ENCODE data around the gene RAB11FIP4. TPM values are rescaled to one million over a fixed set of nuclear protein-coding genes. Genes with fewer than 3 reads are reported as not detected.
A peak's percentile ranks its signal among the peaks of the same experiment; 100 is the strongest.

RAB11FIP4 gene
- total RNA-seq, 2 experiments from 2014 or later = 23.9 to 35.5 TPM

DNA sequence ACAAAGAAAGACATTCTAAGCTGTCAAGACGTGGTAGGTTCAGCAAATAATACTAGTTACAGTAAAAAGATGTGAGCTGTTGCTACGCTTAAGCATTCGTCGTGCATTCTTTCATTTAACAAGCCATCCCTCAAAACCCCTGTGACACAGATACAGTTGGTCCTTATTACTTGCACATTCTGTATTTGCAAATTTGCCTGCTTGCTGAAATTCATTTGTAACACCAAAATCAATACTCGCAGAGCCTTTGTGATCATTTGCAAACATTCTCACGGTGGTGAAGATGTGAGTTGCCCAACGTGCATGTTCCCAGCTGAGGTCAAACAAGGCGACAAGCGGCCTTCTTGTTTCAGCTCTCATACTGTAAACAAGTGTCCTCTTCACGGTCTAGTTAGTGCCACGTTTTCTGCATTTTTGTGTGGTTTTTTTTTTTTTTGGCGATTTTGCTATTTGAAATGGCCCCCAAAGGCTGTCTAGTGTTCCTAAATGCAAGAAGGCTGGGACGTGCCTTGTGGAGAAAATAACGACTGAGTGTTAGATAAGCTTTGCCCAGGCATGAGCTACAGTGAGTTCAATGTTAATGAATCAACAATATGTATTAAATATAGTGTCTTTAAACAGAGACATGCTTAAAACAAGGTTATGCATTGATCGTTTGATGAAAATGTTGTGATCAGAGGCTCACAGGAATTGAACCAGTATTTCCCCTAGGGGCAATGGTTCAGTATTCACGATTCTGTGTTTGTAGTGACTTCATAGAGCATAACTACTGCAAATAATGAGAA is 84.1 kb downstream of the RAB11FIP4 start:
- no peaks in the 10 kb centered on the region for H3K36me3 Mint-ChIP-seq
- H3K27me3 Mint-ChIP-seq = peaks cover 5% of the 10 kb centered on the region
- peaks cover 6% of the 10 kb centered on the region for H3K4me1 Mint-ChIP-seq
- H3K4me3 Mint-ChIP-seq = no peak overlapping the region
- no peak for DNase-seq
- no peak for ATAC-seq
- CTCF ChIA-PET = interaction anchor here (1.0 to 1.1 kb wide), 2 partner anchors 12 to 19 kb away, joined by 3 to 4 read pairs; no protein-coding TSS in a partner anchor
- H3K27ac Mint-ChIP-seq = no peak overlapping the region
- H3K9me3 Mint-ChIP-seq (ENCODE audit: low read depth) = no peaks in the 10 kb centered on the region

DNA sequence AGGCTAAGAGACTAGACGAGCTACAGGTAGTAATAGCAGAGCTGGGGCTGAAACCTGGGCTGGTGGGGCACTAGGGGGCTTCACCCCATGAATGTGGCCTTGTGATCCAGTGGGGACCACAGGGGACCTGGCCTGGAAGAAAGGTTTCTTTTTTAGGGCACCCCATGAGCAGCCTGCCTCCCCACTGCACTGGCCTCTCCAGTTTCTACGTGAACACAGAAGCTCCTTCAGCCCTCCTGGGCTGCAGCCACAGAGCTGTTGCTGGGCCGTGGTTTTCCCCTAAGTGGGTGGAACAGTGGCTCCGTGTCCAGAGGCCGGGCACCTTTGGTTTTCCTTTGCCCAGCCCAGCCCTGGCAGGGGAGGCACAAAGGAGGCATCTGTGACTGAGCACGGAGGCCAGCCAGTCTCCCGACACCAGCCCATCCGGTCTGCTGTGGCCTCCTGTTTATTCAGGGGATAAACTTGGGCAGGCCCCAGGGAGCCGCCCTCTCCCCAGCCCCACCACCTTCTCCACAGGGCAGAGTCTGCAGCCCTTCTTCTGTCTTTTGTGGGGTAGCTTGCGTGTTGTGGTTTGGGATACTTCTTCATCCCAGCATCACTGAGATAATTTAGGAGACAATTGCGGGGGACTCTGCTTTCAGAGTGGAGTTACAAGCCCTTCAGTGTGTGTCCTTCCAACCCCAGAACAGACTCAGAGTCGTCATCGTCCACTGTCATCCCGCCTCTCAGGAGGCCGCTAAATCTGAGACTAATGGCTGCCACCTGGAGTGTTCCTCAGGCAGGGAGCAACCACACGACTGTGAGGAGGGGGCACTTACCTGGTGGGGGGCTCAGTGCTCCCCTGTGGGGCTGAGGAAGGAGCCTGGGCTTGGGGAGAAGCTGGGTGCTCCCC is 85.3 kb downstream of the RAB11FIP4 start:
- Mint-ChIP-seq H3K36me3 (no peaks in the 10 kb centered on the region), H3K4me1 (no peaks in the 10 kb centered on the region), H3K27ac (no peak overlapping the region), H3K27me3 (peaks cover 5% of the 10 kb centered on the region), H3K9me3 (ENCODE audit: low read depth) (no peaks in the 10 kb centered on the region), H3K4me3 (no peak overlapping the region)
- DNase-seq (no peak), ATAC-seq (no peak)
- CTCF ChIA-PET = interaction anchor here (0.6 kb wide), 1 partner anchor 40 kb away, joined by 3 read pairs; no protein-coding TSS in a partner anchor

DNA sequence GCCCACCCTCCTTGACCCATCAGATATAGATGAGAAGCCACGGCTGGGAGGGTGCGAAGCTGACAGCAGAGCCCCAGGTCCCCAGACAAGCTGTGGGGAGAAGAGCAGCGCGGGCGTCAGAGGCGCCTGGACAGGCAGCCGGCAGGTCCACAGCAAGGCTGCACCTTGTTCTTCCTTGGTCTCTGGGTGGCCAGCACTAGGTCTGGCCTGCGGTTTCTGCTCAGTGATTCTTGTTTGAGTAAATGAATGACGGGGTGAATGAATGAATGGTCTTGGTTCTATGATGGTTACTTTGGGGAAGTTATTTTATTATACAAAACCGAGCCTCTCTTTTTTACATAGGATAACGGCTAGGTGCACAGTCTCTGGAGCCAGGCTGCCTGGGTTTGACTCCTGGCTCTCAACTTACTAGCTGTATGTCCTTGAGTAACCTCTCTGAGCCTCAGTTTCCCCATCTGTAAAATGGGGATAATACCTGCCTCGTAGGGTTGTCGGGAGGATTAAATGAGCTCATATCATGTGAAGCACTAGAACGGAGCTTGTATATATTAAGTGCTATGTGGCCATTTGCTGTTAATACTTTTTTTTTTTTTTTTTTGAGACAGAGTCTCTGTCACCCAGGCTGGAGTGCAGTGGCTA is 86.1 kb downstream of the RAB11FIP4 start:
- no peak overlapping the region for H3K4me3 Mint-ChIP-seq
- no peak overlapping the region for H3K27ac Mint-ChIP-seq
- no peak for ATAC-seq
- peaks cover 3% of the 10 kb centered on the region for H3K27me3 Mint-ChIP-seq
- CTCF ChIA-PET = interaction anchor here (0.9 kb wide), 1 partner anchor 138 kb away, joined by 3 read pairs; no protein-coding TSS in a partner anchor
- H3K4me1 Mint-ChIP-seq = no peaks in the 10 kb centered on the region
- H3K9me3 Mint-ChIP-seq (ENCODE audit: low read depth) = no peaks in the 10 kb centered on the region
- DNase-seq = no peak
- H3K36me3 Mint-ChIP-seq = no peaks in the 10 kb centered on the region

DNA sequence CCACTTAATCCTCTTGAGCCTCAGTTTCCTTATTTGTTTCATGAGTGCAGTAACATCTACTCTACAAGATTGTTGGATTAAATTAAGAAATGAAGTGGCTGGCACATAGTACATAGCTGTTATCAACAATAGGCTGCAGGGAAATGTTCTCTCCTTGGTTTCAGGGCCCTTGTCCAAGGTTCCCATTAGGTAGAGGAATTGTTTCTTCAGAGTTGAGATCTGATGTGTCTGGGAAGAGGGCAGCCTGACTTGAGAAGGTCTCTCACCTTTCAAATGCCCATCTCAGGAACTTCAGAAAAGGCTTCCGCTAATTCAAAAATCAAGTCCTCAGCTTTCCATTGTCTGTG is 87.6 kb downstream of the RAB11FIP4 start:
- H3K36me3 Mint-ChIP-seq = no peaks in the 10 kb centered on the region
- no peaks in the 10 kb centered on the region for H3K27me3 Mint-ChIP-seq
- CTCF ChIA-PET = interaction anchor here (1.2 to 1.5 kb wide), 2 partner anchors 15 to 45 kb away, joined by 4 read pairs; no protein-coding TSS in a partner anchor
- DNase-seq (no peak), ATAC-seq (no peak)
- no peaks in the 10 kb centered on the region for H3K9me3 Mint-ChIP-seq (ENCODE audit: low read depth)
- H3K4me3 Mint-ChIP-seq = no peak overlapping the region
- no peaks in the 10 kb centered on the region for H3K4me1 Mint-ChIP-seq
- H3K27ac Mint-ChIP-seq = no peak overlapping the region

DNA sequence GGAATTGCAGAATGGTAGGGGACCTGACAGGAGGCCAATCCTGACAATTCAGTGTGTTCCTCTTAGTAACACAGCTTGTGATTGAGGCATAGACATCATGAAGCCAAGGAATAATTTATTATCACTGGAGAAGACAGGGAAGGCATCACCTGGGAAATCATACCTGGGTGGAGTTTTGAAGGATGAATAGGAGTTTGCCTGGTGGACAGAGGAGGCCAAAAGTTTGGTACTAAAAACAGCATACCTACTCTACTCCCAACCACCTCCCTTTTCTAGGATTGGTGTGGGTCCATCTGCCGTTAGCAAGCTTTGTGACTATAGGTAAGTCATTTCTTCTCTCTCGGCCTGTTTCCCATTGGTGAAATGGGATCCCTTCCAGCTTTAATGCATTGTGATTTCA is 88.0 kb downstream of the RAB11FIP4 start:
- H3K4me1 Mint-ChIP-seq = no peaks in the 10 kb centered on the region

DNA sequence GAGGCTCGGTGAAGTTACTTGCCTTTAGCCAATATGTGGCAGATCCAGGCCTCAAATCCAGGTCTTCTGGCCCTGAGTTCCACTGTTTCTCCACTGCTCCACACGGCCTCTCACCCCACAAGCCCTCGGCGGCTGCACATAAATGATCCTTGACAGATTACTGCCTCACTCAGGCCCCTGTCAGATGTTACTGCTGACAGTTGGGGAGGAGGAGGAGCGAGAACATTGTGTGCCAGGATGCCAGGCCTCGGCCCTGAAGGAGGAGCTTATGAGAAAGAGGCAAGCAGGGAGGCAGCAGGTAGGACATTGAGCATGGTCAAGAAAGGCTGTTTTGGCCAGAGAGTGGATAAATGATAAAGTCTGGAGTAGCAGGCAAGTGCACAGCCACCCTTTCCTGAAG is 88.6 kb downstream of the RAB11FIP4 start:
- no peak for ATAC-seq
- Mint-ChIP-seq H3K4me3 (no peak overlapping the region), H3K27me3 (no peaks in the 10 kb centered on the region), H3K9me3 (ENCODE audit: low read depth) (no peaks in the 10 kb centered on the region), H3K27ac (no peak overlapping the region), H3K4me1 (no peaks in the 10 kb centered on the region), H3K36me3 (no peaks in the 10 kb centered on the region)
- DNase-seq = no peak
- CTCF ChIA-PET = interaction anchor here (1.5 kb wide), 1 partner anchor 14 kb away, joined by 4 read pairs; no protein-coding TSS in a partner anchor

More for the DNA sequence above, 88.0 kb downstream of the RAB11FIP4 start:
- CTCF ChIA-PET = interaction anchor here (1.5 kb wide), 1 partner anchor 15 kb away, joined by 4 read pairs; no protein-coding TSS in a partner anchor
- Mint-ChIP-seq H3K9me3 (ENCODE audit: low read depth) (no peaks in the 10 kb centered on the region), H3K4me3 (no peak overlapping the region), H3K36me3 (no peaks in the 10 kb centered on the region), H3K27me3 (no peaks in the 10 kb centered on the region), H3K27ac (no peak overlapping the region)
- ATAC-seq (no peak), DNase-seq (no peak)

DNA sequence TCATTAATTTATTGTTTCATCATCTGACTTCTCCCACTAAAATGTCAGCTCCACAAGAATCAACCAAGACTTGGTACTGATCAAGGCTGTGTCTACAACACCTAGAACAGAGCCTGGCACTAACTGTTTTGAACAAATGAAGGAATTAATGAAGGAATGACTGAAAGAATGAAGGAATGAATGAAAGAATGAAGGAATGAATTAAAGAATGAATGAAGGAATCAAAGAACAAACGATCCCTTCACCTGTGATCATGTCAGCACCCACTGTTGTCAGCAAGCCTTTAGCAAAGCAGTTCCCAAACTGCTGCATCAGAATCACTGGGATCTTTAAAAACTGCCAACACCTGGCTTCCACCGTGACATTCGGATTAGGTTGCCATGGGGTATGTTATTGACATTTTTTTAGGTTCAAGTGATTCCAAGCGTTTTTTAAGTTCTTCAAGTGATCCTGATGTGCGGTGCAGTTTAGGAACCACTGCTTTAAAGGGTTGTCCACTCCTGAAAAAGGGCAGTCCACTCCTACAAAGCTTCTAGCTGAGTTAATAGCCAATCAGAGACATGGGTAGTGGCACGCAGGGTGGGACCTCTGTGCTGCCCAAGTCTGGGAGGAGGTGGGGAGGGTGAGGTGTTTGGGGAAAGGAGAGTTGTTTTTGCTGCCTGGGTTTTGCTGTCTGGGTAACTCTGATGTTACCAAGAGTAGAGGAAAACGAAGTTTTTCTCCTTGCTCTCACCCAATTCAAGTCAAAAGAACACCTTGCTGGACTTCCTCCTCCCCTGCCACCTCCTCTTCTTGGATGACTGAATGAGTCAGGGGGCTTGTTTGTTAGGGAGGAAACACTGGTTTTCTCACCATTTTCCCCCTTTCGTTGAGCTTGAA is 89.7 kb downstream of the RAB11FIP4 start:
- Mint-ChIP-seq H3K4me1 (no peaks in the 10 kb centered on the region), H3K4me3 (no peak overlapping the region), H3K9me3 (ENCODE audit: low read depth) (no peaks in the 10 kb centered on the region), H3K36me3 (no peaks in the 10 kb centered on the region), H3K27ac (no peak overlapping the region), H3K27me3 (no peaks in the 10 kb centered on the region)
- ATAC-seq (no peak), DNase-seq (no peak)
- CTCF ChIA-PET = interaction anchor here (0.5 to 1.2 kb wide), 3 partner anchors 27 to 520 kb away, joined by 3 to 4 read pairs (median 3); no protein-coding TSS in a partner anchor

DNA sequence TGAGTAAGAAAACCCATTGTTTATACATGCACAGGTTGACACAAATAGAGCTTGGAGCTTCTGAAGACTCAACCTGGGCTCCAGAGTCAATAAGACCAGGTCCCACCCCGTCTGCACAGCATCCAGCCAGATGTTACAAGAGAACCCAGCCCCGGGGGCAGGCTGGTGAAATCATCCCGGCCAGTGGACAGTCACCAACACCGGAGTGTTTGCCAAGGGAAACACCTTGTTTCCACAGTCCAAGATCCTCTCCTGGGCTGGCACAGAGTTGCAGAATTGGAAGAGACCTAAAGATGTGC is 90.3 kb downstream of the RAB11FIP4 start:
- Mint-ChIP-seq H3K27me3 (no peaks in the 10 kb centered on the region), H3K4me3 (no peak overlapping the region), H3K27ac (no peak overlapping the region), H3K9me3 (ENCODE audit: low read depth) (no peaks in the 10 kb centered on the region), H3K4me1 (no peaks in the 10 kb centered on the region), H3K36me3 (no peaks in the 10 kb centered on the region)
- ATAC-seq = no peak
- no peak for DNase-seq
- CTCF ChIA-PET = interaction anchor here (0.5 to 1.2 kb wide), 2 partner anchors 27 to 445 kb away, joined by 3 to 4 read pairs; no protein-coding TSS in a partner anchor

DNA sequence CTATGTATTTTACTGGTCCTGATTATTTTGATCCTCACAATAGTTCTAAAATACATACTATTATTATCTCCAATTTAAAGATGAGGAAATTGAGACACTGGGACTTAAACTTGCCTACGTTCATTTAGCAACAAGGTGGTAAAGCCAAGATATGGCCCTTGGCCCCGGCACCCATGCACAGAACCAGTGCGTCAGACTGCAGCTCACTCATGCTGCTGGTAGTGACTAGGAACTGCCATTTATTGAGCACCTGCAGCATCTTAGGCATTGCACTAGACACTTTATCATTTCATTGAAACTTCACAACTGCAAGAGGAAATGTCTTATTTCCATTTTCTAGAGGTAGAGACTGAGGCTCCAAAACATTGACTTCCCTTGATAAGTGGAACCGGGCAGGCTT is 93.3 kb downstream of the RAB11FIP4 start:
- ATAC-seq (no peak), DNase-seq (no peak)
- Mint-ChIP-seq H3K9me3 (ENCODE audit: low read depth) (no peaks in the 10 kb centered on the region), H3K27ac (no peak overlapping the region), H3K27me3 (no peaks in the 10 kb centered on the region), H3K36me3 (no peaks in the 10 kb centered on the region), H3K4me1 (peaks cover 19% of the 10 kb centered on the region), H3K4me3 (no peak overlapping the region)
- CTCF ChIA-PET = no interaction called here

DNA sequence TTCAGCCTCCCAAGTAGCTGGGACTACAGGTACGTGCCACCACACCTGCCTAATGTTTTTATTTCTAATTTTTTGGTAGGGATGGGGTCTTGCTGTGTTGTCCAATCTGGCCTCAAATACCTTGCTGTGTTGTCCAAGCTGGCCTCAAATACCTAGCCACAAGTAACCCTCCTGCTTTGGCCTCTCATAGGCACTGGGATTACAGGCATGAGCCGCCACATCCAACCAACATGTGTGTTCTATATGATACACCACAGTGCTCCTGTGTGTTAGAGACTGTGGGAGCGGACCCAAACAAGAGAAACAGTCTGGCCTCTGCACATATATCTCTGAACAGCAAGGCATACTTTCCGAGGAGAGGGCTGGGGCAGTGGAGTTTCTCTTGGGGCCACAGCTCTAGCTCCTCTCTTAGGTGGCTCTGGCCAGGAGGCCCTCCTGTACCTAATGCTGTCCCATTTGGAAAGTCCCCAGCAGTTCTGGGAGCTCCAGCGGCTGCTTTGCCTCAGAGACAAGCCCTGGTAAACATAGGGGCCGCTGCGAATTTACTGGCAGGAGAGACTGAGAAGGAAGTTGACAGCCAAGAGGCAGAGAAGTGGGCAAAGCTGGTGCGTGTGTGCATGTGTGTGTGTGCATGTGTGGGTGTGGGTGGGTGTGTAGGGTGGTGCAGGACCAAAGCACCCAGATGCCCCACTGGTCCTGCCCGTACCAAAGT is 95.0 kb downstream of the RAB11FIP4 start:
- Mint-ChIP-seq H3K36me3 (no peaks in the 10 kb centered on the region), H3K4me3 (peak overlapping the region; percentile 71), H3K27me3 (no peaks in the 10 kb centered on the region), H3K9me3 (ENCODE audit: low read depth) (no peaks in the 10 kb centered on the region), H3K4me1 (peaks cover 35% of the 10 kb centered on the region), H3K27ac (no peak overlapping the region)
- DNase-seq (no peak), ATAC-seq (no peak)
- CTCF ChIA-PET = no interaction called here

DNA sequence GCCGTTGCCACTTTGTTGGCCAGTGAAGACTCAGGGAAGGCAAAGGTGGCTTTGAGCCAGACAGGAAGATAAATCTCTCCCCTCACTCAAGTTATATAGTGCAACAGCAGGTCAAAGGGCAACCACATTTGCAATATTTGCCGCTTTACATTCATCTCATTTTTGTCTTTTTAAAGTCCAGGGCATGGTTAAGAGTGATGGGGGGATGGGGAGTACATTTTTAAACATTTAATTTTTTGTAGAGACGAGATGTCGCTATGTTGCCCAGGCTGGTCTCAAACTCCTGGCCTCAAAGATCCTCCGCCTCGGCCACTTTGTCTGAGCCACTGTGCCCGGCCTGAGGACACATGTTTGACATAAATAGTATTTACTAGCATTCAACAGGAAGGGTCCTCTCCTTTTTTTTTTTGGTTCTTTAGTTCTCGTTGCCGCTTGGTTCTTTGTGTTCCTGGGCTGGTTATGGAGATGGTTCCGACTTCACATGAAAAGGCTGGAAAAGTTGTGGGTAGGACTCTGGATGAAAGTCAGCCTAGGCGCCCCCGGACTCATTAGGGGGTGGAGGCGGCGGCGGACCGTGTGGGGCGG is 95.7 kb downstream of the RAB11FIP4 start:
- Mint-ChIP-seq H3K36me3 (no peaks in the 10 kb centered on the region), H3K4me1 (peaks cover 42% of the 10 kb centered on the region), H3K27ac (peak overlapping the region; percentile 73), H3K27me3 (no peaks in the 10 kb centered on the region), H3K4me3 (peak overlapping the region; percentile 71), H3K9me3 (ENCODE audit: low read depth) (no peaks in the 10 kb centered on the region)
- no peak for ATAC-seq
- CTCF ChIA-PET = interaction anchor here (1.0 to 2.1 kb wide), 7 partner anchors 12 to 50 kb away, joined by 3 to 26 read pairs (median 4); no protein-coding TSS in a partner anchor
- no peak for DNase-seq
